BLaER1 (cell line): ENCODE data around the gene JAZF1.
A peak's percentile ranks its signal among the peaks of the same experiment; 100 is the strongest.

Experiments used
- H3K27ac ChIP-seq: shearing (Covaris generic); formaldehyde crosslinking; 2 replicates; pipeline ENCODE4 v1.8.1; 2022
- H3K27me3 ChIP-seq: shearing (Covaris generic); formaldehyde crosslinking; 2 replicates; pipeline ENCODE4 v1.8.1; 2022
- H3K36me3 ChIP-seq: shearing (Covaris generic); formaldehyde crosslinking; 2 replicates; pipeline ENCODE4 v1.8.1; 2022
- H3K4me1 ChIP-seq: shearing (Covaris generic); formaldehyde crosslinking; 2 replicates; pipeline ENCODE4 v1.8.1; 2022
- H3K4me2 ChIP-seq: shearing (Covaris generic); formaldehyde crosslinking; 2 replicates; pipeline ENCODE4 v1.8.1; 2022
- H3K4me3 ChIP-seq: shearing (Covaris generic); formaldehyde crosslinking; 2 replicates; pipeline ENCODE4 v1.8.1; 2022
- H3K9ac ChIP-seq: shearing (Covaris generic); formaldehyde crosslinking; 2 replicates; pipeline ENCODE4 v1.8.1; 2022
- H3K9me3 ChIP-seq: shearing (Covaris generic); formaldehyde crosslinking; 2 replicates; pipeline ENCODE4 v1.8.1; 2022
- H4K20me1 ChIP-seq: shearing (Covaris generic); formaldehyde crosslinking; 2 replicates; pipeline ENCODE4 v1.8.1; 2022
- Cebpa-rat ChIP-seq: shearing (Covaris generic); IDR thresholded peaks from 2 replicates; pipeline ENCODE4 v1.8.1; 2022

The JAZF1 gene

DNA sequence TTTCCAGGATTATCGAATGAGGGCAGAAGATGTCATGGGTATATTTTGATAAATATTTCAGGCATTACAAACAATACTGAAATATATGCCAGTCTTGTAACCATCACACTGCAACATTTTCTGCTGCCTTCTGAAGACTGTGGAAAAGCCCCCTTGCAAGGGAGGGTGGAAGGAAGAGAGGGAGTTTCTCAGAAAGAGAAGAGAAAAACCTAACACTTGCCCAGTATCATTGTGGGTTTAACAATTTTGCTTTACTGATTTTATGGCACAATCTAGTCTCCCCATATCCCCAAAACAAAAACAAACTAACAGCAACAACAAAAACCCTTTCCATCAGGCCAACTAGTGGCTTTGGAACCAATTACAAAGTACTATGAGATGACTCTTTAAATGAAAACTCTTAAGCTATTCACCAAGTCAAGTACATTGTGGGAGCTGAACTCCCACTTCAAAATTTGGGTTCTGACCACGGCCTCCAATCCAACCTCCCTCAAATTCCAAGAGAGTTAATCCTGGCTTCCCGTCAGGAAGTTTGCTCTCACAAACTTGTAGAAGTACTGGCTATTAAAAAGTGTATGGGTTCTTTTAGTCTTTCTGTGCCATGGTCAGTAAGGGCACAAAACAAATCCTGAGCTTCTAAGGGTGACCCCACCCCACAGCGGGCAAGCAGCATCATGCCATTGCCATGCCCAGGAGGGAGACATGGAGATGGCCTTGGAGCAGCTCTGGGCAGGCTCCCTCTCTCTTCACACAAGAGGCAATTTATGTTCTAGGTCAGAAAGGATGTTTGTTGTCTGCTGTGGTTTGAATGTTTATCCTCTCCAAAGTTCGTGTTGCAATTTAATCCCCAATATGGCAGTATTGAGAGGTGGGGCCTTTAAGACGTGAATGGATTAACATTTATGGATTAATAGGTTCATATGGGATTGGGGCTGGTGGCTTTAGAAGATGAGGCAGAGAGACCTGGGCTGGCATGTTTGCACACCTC lies 96.3 kb downstream of the JAZF1 start:
- no peaks in the 10 kb centered on the region for H3K9me3 ChIP-seq
- no peak overlapping the region for H3K4me2 ChIP-seq
- no peaks in the 10 kb centered on the region for H4K20me1 ChIP-seq
- H3K4me3 ChIP-seq: no peak overlapping the region
- H3K9ac ChIP-seq: no peak overlapping the region
- H3K4me1 ChIP-seq: peaks cover 27% of the 10 kb centered on the region
- H3K27me3 ChIP-seq: no peaks in the 10 kb centered on the region
- TF ChIP-seq Cebpa-rat: no peak
- H3K27ac ChIP-seq: no peak overlapping the region
- H3K36me3 ChIP-seq: no peaks in the 10 kb centered on the region

DNA sequence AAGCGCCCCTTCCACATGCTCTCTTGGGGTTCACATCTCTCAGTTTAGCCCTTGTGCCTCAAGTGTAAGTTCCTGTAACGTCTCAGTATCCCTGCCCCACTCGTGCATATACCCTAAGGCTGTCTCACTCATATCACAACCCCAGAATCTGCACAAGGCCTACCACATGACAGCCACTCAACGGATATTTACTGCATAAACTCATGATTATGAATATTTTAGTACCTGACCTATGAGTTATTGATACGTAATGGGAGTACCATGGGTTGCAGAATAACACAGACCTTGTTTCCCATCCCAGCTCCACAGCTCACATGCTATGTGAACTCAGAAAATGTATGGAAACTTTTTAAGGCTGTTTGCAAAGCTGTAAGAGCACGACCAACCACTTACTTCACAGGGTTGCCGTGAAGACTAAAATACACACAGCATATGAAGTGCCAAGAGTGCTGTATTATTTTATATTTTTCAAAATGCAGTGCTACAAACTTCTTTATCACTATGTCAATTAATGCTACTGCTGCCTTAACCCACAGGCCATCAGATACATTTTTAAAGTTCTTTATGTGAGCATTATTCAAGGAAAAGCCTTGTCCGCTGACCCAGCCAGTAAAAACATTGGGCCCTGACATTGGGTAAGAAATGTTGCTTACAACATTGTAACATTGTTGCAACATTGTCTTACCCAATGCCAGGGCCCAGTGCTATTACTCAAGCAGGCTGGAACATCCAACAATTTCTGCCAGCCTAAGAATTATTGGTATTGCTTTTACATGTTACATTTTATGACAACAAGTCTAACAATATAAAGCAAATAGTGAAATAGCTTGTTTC lies 97.2 kb downstream of the JAZF1 start:
- Histone ChIP-seq H3K9me3 (no peaks in the 10 kb centered on the region), H3K27ac (no peak overlapping the region), H3K27me3 (no peaks in the 10 kb centered on the region), H3K4me1 (peaks cover 18% of the 10 kb centered on the region), H4K20me1 (no peaks in the 10 kb centered on the region), H3K36me3 (no peaks in the 10 kb centered on the region), H3K4me3 (no peak overlapping the region), H3K9ac (no peak overlapping the region), H3K4me2 (no peak overlapping the region)
- no peak for TF ChIP-seq Cebpa-rat

DNA sequence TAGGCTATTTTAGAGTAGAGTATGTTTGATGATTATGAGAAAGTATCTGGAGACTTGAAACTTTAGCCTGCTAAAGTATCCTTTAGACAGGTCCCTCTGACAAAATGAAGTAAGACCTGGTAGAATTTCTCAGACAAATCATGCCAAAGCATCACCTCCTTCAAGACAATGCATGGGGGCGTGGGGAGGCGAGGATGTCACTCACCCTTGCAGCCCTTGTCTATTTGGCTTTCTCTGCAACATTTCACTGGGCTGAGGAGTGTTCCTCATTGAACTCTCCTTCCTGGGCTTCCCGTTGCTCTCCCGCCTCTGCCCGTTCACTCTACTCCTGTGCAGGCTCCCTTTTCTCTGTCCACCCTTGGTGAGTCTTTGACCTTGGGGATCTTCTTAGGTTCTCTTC lies 98.5 kb downstream of the JAZF1 start:
- H3K4me1 ChIP-seq: peaks cover 24% of the 10 kb centered on the region
- TF ChIP-seq Cebpa-rat: no peak
- H3K9ac ChIP-seq: no peak overlapping the region
- H3K27me3 ChIP-seq: no peaks in the 10 kb centered on the region
- H3K27ac ChIP-seq: no peak overlapping the region
- no peak overlapping the region for H3K4me3 ChIP-seq
- H3K4me2 ChIP-seq: no peak overlapping the region
- H3K9me3 ChIP-seq: no peaks in the 10 kb centered on the region
- no peaks in the 10 kb centered on the region for H3K36me3 ChIP-seq
- 0 out of 2 replicates have a peak, but pooled peaks cover 8% of the 10 kb centered on the region for H4K20me1 ChIP-seq

DNA sequence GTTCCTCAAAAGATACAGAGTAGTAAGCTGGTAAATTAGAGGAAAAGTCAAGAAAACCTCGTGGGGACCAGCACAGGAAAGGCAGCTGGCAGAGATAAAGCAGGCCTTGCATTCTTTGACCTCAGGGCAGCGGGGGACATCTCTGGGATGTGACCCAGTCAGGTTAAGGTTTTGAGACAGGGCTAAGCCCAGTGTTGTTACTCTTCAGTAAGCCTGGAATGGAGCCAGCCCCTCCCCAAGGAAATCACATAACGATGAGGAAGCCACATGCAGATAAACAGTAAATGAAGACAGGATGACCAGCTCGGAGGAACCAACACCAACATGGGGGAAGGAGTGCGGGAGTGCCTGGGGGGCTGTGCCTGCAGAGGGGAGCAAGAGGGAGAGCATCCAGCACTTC lies 99.6 kb downstream of the JAZF1 start:
- Histone ChIP-seq H3K27me3 (no peaks in the 10 kb centered on the region), H3K36me3 (no peaks in the 10 kb centered on the region), H3K9ac (no peak overlapping the region), H3K27ac (no peak overlapping the region), H3K4me3 (no peak overlapping the region), H4K20me1 (0 out of 2 replicates have a peak, but pooled peaks cover 8% of the 10 kb centered on the region), H3K4me2 (peak overlapping the region; percentile 70), H3K9me3 (no peaks in the 10 kb centered on the region), H3K4me1 (peaks cover 24% of the 10 kb centered on the region)
- no peak for TF ChIP-seq Cebpa-rat

DNA sequence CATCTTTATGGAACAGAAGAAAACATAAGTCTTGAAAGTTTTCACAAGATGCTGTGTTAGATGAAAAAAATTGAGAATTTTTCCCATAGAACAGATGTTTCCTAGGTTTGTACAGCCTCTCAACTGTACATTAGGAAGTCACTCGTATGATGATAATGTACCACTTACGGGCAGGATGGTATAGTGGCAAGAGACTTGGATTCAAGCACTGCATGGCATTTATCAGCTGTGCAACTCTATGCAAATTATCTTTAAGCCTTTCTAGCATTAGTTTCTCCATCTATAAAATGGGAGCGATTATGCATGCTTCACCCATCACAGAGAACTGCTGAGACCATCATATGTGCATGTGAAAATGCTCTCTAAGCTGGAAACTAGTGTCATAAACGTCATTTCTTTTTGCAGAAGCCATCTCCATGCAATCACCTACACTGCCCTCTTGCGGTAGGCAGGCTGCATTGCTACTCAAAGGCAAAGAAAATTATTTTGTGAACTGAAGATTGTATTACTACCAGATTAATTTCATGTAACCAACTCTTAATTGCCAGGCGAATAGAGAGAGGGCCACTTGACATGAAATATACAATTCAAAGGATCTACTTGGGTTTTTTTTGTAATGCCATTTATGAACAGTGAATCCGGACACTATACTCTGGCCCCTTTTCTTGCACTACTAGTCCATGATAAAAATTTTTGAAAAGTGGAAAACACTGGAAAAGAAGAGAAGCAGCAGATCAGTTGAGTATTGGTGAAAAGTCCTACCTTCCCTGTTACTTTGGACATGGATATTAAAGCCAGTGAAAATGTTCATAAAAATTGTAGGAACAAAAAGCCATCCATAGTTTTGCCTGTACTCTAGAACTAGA lies 102.3 kb downstream of the JAZF1 start:
- no peak for TF ChIP-seq Cebpa-rat
- H3K4me1 ChIP-seq: peaks cover 24% of the 10 kb centered on the region
- H4K20me1 ChIP-seq: 0 out of 2 replicates have a peak, but pooled peaks cover 12% of the 10 kb centered on the region
- H3K9me3 ChIP-seq: no peaks in the 10 kb centered on the region
- no peak overlapping the region for H3K9ac ChIP-seq
- no peak overlapping the region for H3K27ac ChIP-seq
- H3K36me3 ChIP-seq: no peaks in the 10 kb centered on the region
- H3K4me2 ChIP-seq: no peak overlapping the region
- H3K27me3 ChIP-seq: no peaks in the 10 kb centered on the region
- H3K4me3 ChIP-seq: no peak overlapping the region

DNA sequence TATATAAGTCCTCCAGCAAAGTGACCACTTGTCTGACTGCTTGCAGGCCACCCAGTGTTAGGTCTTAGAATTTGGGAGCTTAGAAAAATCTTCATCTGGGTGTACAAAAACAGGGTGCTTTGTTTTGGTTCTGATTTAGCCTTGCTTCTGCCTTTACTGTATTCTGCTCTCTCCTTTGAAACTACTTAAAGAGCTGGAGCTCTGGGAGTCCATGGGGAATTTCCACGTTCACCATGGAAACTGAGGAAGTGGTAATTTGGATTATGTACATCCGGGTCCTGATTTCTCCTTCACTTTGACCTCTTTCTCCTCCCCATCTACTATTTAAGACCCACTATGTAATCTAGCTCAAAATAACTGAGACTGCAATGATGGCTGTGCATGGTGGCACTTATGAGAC lies 103.0 kb downstream of the JAZF1 start:
- peaks cover 24% of the 10 kb centered on the region for H3K4me1 ChIP-seq
- no peak overlapping the region for H3K27ac ChIP-seq
- no peak for TF ChIP-seq Cebpa-rat
- H3K27me3 ChIP-seq: no peaks in the 10 kb centered on the region
- H4K20me1 ChIP-seq: 0 out of 2 replicates have a peak, but pooled peaks cover 14% of the 10 kb centered on the region
- H3K9me3 ChIP-seq: no peaks in the 10 kb centered on the region
- H3K36me3 ChIP-seq: no peaks in the 10 kb centered on the region
- no peak overlapping the region for H3K4me2 ChIP-seq
- H3K4me3 ChIP-seq: no peak overlapping the region
- H3K9ac ChIP-seq: no peak overlapping the region

DNA sequence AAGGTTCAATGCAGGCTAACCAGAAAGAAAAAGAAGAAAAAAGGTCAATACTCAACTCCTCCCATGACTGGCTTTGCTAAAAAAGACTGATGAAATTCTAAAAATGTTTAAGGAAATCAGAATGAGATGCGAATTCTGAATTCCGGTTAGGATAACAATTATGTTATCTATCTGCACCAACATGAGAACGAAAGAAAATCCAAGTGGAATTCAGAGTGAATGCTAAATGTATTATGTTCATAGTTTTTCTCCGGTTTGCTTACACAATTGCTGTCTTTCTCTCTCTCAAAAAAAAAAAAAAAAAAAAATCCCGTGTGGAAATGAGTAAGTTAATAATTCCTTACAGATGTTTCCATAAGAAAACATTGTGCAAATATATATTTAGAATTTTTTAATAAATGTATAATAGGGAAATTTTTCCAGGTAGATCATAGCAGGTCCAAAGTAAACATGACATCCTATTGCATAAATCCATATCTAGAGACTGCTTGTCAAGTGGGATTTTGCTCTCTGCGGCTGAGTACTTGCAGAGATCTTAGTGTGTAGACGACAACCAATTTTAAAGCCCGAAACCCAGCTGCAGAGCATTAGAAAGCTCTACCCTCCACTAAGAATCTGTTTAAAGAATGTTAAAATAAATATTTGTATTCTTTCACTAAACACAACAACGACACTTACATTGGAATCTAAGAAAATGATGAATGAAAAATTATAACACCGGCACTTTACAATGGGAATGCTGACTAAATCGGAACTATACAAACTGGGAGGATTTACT lies 104.0 kb downstream of the JAZF1 start:
- peaks cover 24% of the 10 kb centered on the region for H3K4me1 ChIP-seq
- H4K20me1 ChIP-seq: 0 out of 2 replicates have a peak, but pooled peaks cover 14% of the 10 kb centered on the region
- no peaks in the 10 kb centered on the region for H3K9me3 ChIP-seq
- no peak for TF ChIP-seq Cebpa-rat
- no peaks in the 10 kb centered on the region for H3K36me3 ChIP-seq
- no peak overlapping the region for H3K4me3 ChIP-seq
- H3K9ac ChIP-seq: no peak overlapping the region
- no peaks in the 10 kb centered on the region for H3K27me3 ChIP-seq
- no peak overlapping the region for H3K27ac ChIP-seq
- no peak overlapping the region for H3K4me2 ChIP-seq

DNA sequence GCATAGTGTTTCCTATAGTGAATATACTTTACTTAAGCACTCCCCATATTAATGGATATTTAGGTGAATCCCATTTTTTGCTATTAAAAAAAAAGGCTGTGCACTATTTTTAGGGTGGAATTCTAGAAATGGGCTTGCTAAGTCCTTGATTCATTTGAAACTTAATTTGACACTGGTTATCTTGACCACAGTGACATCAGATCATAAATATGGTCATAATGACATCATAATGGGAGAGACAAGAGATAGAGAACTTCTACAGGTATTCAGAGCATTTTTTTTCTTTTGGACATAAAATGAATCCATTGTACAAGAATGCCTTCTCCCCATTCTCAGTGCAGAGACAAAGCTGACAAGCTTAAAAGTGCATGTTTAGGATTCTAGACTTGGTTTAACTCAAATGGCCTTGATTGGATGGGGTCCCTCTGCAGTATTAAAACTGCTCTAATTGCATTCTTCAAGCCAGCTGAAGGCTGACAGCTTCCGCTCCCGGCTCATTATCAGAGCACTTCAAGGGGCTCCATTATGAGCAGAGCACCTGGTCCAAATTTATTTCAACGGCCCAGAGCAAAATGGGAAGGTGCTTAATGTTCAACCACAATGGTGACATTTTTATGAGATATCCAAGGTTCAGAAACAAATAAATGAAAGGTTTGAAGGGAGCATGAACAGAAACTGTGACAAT lies 104.8 kb downstream of the JAZF1 start:
- H3K36me3 ChIP-seq: no peaks in the 10 kb centered on the region
- H3K4me2 ChIP-seq: no peak overlapping the region
- no peaks in the 10 kb centered on the region for H3K27me3 ChIP-seq
- no peak overlapping the region for H3K4me3 ChIP-seq
- H3K27ac ChIP-seq: no peak overlapping the region
- no peaks in the 10 kb centered on the region for H3K9me3 ChIP-seq
- 0 out of 2 replicates have a peak, but pooled peaks cover 14% of the 10 kb centered on the region for H4K20me1 ChIP-seq
- peaks cover 16% of the 10 kb centered on the region for H3K4me1 ChIP-seq
- TF ChIP-seq Cebpa-rat: no peak
- H3K9ac ChIP-seq: no peak overlapping the region
